Activated CD4-positive, alpha-beta T cell treated with anti-CD3 and anti-CD28 coated beads, Interleukin-2, Interleukin-6, amounts not matched to agents 100 ng/mL and 50 ng/mL, durations not matched to agents 16 hours and 8 hours (primary cell): ENCODE results near the gene PSMC4.
"Not testable (repeated sequence)": the region's sequence is repeated elsewhere in the genome, so short reads cannot be mapped to it uniquely, and the experiment has no call there.

ENCODE experiments used
- DNase-seq: peaks from one replicate; pipeline ENCODE4 v3.0.0-alpha.2; 2020

The PSMC4 gene

GRCh38 chr19:39949026-39949747 is 21.8 kb upstream of the PSMC4 start:
- no peak for DNase-seq

DNA sequence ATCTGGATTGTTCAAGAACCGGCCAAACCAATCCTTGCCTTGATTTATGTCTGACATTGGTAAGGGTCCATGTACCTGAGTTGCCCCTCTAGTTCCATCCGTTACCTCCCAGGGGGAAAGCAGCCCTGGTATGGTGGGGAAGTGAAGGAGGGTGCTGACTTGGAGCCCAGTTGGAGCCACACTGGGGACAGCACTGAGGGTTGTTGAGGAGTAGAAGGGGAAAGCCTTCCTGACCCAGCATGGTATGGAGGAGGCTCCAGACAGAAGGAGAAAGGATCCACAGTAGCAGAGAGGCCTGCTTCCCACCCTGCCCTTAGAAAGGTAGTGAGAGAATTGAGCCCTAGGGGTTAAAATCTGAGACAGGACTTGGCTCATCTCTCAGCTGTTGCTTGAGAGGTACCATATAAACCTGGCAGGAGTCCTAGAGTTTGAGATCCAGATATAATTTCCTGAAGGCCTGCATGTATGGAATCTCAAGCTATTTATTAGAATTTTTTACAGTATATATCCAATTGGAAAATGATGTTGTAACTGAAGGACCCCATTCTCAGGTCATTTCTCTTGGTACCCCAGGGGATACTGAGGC is 19.8 kb upstream of the PSMC4 start:
- no peak for DNase-seq

DNA sequence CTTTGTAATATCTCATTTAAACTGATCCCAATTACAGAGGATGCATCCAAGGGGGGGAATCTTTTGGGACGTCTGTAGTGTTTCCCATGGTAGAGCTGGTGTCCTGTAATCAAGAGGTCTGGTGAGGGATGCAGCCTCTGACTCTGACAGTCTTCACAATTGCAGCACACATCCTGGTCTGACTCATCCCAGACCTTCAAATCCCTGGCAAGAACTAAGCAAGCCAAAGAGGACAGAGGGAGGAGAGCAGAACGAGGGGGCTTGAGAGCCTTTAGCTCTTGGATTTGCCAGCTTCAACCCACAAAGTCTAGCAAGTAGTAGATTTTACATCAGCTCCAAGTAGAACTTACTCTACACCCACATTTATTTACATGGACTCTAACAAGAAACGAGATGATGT is 19.3 kb upstream of the PSMC4 start:
- peak; percentile 14 for DNase-seq

DNA sequence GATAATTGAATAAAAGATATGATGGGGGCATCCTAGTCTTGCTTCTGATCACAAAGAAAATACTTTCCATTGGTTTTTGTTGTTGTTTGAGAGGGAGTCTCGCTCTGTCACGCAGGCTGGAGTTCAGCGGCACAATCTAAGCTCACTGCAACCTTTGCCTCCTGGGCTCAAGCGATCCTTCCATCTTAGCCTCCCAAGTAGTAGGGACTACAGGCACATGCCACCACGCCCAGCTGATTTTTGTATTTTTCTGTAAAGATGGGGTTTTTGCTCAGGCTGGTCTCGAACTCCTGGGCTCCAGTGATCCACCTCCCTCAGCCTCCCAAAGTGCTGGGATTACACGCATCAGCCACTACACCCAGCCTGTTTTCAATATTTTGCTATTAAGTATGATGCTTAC is 17.1 kb upstream of the PSMC4 start:
- DNase-seq, result no peak

DNA sequence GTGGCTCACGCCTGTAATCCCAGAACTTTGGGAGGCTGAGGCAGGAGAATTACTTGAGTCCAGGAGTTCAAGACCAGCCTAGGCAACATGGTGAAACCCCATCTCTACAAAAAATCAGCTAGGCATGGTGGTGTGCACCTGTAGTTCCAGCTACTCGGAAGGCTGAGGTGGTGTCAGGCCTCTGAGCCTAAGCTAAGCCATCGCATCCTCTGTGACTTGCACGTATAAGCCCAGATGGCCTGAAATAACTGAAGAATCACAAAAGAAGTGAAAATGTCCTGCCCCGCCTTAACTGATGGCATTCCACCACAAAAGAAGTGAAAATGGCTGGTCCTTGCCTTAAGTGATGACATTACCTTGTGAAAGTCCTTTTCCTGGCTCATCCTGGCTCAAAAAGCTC is 13.1 kb upstream of the PSMC4 start:
- not testable (repeated sequence) for DNase-seq

DNA sequence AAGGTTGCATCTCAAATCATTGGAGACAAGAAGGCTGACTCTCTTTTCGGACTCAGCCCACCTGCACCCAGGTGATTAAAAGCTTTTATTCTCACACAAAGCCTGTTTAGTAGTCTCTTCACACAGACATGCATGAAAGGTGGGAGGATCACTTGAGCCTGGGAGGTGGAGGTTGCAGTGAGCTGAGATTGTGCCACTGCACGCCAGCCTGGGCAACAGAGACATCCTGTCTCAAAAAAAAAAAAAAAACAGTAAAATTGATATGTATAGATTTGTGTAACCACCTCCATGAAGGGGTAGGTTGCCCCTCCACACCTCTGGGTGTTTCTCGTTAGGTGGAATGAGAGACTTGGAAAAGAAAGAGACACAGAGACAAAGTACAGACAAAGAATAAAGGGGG is 12.0 kb upstream of the PSMC4 start:
- DNase-seq, result not testable (repeated sequence)

DNA sequence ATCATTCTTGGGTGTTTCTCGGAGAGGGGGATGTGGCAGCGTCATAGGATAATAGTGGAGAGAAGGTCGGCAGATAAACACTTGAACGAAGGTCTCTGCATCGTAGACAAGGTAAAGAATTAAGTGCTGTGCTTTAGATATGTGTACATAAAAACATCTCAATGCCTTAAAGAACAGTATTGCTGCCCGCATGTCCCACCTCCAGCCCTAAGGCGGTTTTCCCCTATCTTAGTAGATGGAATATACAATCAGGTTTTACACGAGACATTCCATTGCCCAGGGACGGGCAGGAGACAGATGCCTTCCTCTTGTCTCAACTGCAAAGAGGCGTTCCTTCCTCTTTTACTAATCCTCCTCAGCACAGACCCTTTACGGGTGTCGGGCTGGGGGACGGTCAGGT is 11.6 kb upstream of the PSMC4 start:
- not testable (repeated sequence) for DNase-seq

GRCh38 chr19:39963898-39964297 is 7.1 kb upstream of the PSMC4 start:
- no peak for DNase-seq

DNA sequence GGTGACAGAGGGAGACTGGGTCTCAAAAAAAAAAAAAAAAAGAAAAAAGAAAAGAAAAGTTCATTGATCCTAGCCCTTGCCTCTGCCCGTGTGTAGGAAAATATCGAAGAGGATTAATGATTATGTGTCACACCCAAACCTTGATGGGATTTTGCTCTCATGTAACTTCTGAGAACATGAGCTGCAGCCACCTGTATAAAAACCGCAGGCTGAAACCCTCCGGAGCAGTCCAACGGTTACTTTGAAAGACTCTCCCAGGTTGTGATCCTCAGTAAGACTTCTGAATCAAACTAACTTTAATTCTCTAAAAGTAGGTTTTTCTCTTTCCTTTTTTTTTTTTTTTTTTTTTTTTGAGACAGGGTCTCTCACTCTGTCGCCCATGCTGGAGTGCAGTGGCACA is 4.3 kb upstream of the PSMC4 start:
- DNase-seq, result no peak

DNA sequence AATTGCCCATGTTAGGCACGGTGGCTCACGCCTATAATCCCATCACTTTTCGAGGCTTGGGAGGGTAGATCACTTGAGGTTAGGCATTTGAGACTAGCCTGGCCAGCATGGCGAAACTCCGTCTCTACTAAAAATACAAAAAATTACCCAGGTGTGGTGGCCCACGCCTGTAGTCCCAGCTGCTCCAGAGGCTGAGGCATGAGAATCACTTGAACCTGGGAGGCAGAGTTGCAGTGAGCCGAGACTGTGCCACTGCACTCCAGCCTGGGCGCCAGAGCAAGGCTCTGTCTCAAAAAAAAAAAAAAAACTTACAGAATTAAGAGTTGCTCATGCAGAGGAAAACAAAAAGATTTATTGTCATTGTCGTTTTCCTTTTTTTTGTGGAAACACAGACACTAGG is 3.4 kb upstream of the PSMC4 start:
- DNase-seq, result no peak

- no peak for DNase-seq
These were observed 2.2 kb upstream of the PSMC4 start for GRCh38 chr19:39968789-39969188.

- peak; percentile 8 for DNase-seq
These were observed 1.7 kb upstream of the PSMC4 start for GRCh38 chr19:39969266-39969665.

- DNase-seq, result peak; percentile 27
These were observed 1.1 kb upstream of the PSMC4 start for GRCh38 chr19:39969681-39970424.

DNA sequence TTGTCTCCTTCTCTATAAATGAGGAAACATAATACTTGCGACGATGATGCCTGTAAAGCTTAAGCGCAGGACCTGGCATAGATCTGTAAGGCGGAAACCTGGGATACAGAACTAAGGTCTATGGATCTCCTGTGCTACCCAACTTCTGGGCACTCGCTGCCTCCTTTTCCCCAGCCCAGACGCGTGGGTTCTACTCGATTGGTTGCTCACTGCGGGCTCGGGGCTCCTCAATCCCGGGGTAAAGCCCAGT is 615 bp upstream of the PSMC4 start:
- no peak for DNase-seq

DNA sequence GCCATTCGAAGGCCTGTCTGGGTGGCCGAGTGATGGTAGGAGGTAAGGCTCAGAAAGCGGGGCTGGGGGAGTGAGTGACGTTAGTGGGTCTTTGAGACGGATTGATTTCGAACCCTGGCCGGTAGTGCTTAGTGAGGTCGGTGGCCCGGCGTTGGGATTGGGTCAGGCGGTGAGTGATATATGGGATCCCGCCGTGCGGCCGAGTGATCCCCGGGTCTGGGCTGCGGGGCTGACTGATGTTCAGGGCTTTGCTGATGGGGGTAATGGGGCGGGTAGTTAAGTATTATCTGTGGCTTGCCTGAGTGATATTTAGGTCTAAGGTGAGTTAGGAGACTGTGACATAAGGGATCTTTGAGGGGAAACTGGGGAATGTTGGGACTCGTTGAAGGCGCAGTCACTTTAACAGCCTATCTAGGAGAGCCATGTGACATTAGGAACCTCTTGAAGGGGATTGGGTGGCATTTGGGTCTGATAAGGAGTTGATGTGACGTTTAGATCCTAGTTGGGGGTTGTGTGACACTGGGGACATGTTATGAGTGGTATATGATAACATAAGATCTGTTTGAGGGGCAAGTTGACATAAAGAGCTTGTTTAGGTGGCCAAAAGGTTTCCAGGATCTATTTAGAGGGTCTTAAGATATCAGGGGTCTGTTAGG is 543 bp downstream of the PSMC4 start:
- DNase-seq, result peak; percentile 25

- DNase-seq, result no peak
These were observed 3.6 kb downstream of the PSMC4 start for GRCh38 chr19:39974377-39975155.

GRCh38 chr19:39982883-39983282 is 11.9 kb downstream of the PSMC4 start:
- no peak for DNase-seq

DNA sequence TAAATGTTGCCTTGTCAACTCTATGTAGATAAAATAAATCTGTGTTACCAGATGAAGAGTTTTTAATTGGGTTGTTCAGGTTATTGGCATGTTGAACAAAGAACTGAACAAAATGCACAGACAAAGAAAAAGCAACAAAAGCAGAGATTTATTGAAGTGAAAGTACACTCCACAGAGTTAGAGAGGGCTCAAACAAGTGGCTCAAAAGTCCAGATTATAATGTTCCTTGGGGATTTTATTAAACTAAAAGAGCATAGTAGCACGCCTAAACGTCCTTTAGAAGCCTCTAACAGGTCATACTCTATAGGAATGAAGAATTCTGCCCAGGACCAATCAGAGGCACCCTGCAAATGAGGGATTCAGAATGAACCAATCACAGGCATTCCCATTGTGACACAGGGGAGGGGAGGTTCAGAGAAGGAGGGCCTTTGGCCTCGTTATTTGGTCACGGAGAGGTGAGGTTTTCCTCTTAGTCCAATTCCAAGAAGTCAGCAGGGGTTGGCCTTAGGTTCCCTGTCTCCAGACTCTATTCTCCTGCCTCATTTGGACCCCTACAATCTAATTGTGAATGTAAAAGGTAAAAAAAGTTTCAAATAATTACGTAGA is 12.8 kb downstream of the PSMC4 start:
- no peak for DNase-seq

DNA sequence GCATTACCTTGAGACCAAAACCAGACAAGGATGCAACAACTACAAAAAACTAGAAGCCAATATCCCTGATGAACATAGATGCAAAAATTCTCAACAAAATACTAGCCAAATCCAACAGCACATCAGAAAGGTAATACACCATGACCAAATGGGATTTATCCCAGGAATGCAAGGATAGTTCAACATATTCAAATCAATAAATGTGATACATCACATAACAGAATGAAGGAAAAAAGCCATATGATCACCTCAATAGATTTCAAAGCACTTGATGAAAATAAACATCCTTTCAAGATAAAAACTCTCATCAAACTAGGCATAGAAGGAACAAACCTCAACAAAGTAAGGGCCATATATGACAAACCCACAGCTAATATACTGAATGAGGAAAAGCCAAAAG is 15.7 kb downstream of the PSMC4 start:
- no peak for DNase-seq

DNA sequence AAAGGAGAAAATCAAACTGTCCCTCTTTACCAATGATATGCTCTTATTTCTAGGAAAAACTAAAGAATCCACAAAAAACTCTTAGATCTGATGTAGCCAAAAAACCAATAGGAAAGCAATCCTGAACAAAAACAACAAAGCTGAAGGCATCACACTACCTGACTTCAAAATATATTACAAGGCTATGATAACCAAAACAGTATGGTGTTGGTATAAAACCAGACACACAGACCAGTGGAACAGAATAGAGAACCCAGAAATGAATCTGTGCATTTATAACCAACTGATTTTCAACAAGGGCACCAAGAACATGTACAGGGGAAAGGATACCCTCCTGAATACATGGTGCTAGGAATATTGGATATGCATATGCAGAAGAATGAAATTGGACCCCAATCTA is 16.2 kb downstream of the PSMC4 start:
- DNase-seq, result no peak

DNA sequence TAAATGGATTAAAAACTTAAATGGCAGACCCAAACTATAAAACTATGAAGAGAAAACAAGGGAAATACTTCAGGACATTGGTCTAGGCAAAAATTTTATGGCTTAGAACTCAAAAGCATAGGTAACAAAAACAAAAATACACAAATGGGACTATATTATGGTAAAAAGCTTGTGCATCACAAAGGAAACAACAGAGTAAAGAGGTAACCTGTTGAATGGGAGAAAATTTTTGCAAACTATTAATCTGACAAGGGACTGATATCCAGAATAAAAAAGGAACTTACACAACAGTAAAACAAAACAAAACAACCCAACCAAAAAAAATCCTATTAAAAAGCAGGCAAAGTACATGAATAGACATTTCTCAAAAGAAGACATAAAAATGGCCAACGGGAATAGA is 16.6 kb downstream of the PSMC4 start:
- no peak for DNase-seq

DNA sequence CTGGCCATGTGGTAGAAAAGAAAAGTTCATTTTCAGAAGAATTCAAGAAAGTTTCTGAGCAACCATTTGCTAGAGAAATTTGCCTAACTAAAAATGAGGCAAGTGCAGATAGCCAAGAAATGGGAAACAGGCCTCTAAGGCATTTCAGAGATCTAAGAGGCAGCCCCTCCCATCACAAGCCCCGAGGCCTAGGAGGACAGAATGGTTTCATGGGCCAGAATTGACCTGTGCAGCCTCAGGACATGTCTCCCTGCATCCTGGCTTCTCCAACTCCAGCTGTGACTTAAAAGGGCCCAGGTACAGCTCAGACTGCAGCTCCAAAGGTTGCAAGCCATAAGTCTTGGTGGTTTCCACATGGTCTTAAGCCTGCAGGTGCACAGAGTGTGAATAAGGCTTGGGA is 22.6 kb downstream of the PSMC4 start:
- DNase-seq, result no peak

GRCh38 chr19:39994361-39994760 is 23.4 kb downstream of the PSMC4 start:
- no peak for DNase-seq
